ENCODE data around the gene SLC23A2.

- TF ChIP-seq REST (IDR thresholded peaks at IDR 0.05; ENCODE audit: borderline replicate concordance): no peak
- TF ChIP-seq CTCF (IDR thresholded peaks at IDR 0.05; ENCODE audit: poor library complexity, severe bottlenecking): no peak
- TF ChIP-seq MXI1 (conservative IDR thresholded peaks at IDR 0.05; ENCODE audit: poor library complexity, severe bottlenecking): no peak
- no peak for TF ChIP-seq TAF1 (IDR thresholded peaks at IDR 0.05; ENCODE audit: low read depth)
- TF ChIP-seq POLR2AphosphoS5 (IDR thresholded peaks at IDR 0.05): no peak
- TF ChIP-seq EP300 (conservative IDR thresholded peaks at IDR 0.05; ENCODE audit: poor library complexity, severe bottlenecking): no peak
- TF ChIP-seq RAD21 (conservative IDR thresholded peaks at IDR 0.05): no peak
- no peak for TF ChIP-seq EZH2 (IDR thresholded peaks at IDR 0.05; ENCODE audit: borderline replicate concordance, insufficient read depth, low read length, poor library complexity, severe bottlenecking)
- TF ChIP-seq SMC3 (conservative IDR thresholded peaks at IDR 0.05; ENCODE audit: poor library complexity): no peak
Observed at GRCh38 chr20:5039255-5039657, 37.9 kb upstream of the SLC23A2 start.

Measured in neural cell (in vitro differentiated cells).